ENCODE measurements around the gene PRR20G. TPM values are rescaled to one million over a fixed set of nuclear protein-coding genes. Genes with fewer than 3 reads are reported as not detected.

The PRR20G gene
- total RNA-seq, 1 experiment from 2014 or later: not detected

DNA sequence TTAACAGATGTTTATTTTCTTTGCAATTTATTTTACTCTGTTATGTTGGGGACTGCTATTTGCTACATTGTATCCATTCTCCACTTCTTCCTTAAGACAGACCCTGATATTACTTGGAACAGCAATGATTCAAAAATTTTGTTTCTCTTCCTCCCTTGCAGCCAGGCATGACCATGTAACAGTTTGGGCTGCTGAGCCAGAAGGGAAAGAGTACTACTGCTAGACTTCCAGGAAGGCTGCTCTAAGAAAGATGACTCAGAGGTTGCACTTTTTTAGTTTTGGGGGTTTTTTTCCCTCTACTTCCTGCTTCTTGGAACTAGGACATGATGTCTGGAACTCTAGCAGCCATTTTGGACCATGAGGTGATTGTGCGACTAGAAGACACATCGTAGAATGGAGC, 10.3 kb downstream of the PRR20G start:
- DNase-seq: no peak

DNA sequence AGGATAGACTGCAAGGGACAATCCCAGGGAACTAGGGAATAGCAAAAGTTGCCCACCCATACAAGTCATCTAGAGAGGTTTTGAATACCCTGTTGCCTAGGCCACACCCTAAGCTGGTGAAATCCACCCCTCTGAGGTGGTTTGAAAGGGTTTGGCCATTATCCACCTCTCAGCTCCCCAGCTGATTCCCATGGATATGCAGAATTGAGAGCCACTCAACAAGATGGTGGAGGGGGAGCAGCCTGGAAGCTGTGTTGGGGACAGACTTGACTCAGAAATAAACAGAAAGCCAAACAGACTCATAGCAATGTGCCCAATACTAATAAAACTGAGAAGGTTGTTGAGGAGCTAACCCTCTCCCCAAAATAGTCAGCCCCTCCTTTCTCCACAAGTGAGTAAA, 10.9 kb downstream of the PRR20G start:
- no peak overlapping the region for H3K4me3 ChIP-seq
- no peaks in the 10 kb centered on the region for H3K9me3 ChIP-seq (ENCODE audit: insufficient read depth, low read depth)
- H3K79me2 ChIP-seq (ENCODE audit: low read depth): no peaks in the 10 kb centered on the region
- no peak overlapping the region for H2AFZ ChIP-seq
- no peaks in the 10 kb centered on the region for H3F3A ChIP-seq (ENCODE audit: insufficient read depth, low read depth)
- H3K27ac ChIP-seq: no peak overlapping the region
- intact Hi-C loops (cut with micrococcal nuclease; ENCODE audit: unreplicated experiment): no loop called here
- DNase-seq: no peak
- H3K4me2 ChIP-seq: no peak overlapping the region
- CTCF ChIA-PET: no interaction called here
- H3K27me3 ChIP-seq (ENCODE audit: insufficient read depth, low read depth): peaks cover 14% of the 10 kb centered on the region; the same call in 1 of the 2 replicates
- H3K36me3 ChIP-seq (ENCODE audit: low read depth): no peaks in the 10 kb centered on the region
- no peaks in the 10 kb centered on the region for H4K20me1 ChIP-seq (ENCODE audit: insufficient read depth)
- POLR2A ChIA-PET (ENCODE audit: unreplicated experiment): interaction anchor here (0.6 kb wide), 1 partner anchor 216 kb away, joined by 3 read pairs; no protein-coding TSS in a partner anchor
- no TSS peak for BruUV-seq (replicated peaks)
- H3K9me2 ChIP-seq (ENCODE audit: insufficient read depth): no peaks in the 10 kb centered on the region
- TF ChIP-seq EZH2 (IDR thresholded peaks at IDR 0.05; ENCODE audit: low read depth): no peak
- TF ChIP-seq, protein P1, sequence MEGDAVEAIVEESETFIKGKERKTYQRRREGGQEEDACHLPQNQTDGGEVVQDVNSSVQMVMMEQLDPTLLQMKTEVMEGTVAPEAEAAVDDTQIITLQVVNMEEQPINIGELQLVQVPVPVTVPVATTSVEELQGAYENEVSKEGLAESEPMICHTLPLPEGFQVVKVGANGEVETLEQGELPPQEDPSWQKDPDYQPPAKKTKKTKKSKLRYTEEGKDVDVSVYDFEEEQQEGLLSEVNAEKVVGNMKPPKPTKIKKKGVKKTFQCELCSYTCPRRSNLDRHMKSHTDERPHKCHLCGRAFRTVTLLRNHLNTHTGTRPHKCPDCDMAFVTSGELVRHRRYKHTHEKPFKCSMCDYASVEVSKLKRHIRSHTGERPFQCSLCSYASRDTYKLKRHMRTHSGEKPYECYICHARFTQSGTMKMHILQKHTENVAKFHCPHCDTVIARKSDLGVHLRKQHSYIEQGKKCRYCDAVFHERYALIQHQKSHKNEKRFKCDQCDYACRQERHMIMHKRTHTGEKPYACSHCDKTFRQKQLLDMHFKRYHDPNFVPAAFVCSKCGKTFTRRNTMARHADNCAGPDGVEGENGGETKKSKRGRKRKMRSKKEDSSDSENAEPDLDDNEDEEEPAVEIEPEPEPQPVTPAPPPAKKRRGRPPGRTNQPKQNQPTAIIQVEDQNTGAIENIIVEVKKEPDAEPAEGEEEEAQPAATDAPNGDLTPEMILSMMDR (conservative IDR thresholded peaks at IDR 0.05): no peak
- no peaks in the 10 kb centered on the region for H3K4me1 ChIP-seq (replicated peaks; ENCODE audit: insufficient read depth)

More for the DNA sequence above, 10.3 kb downstream of the PRR20G start:
- intact Hi-C loops (cut with micrococcal nuclease; ENCODE audit: unreplicated experiment): no loop called here
- TF ChIP-seq, protein P1 (conservative IDR thresholded peaks at IDR 0.05): no peak
- TF ChIP-seq EZH2 (IDR thresholded peaks at IDR 0.05; ENCODE audit: low read depth): no peak
- Histone ChIP-seq H2AFZ (no peak overlapping the region), H3K9me2 (ENCODE audit: insufficient read depth) (no peaks in the 10 kb centered on the region), H3K36me3 (ENCODE audit: low read depth) (no peaks in the 10 kb centered on the region), H3K27me3 (ENCODE audit: insufficient read depth, low read depth) (peaks cover 18% of the 10 kb centered on the region; the same call in 1 of the 2 replicates), H3K9me3 (ENCODE audit: insufficient read depth, low read depth) (no peaks in the 10 kb centered on the region), H4K20me1 (ENCODE audit: insufficient read depth) (no peaks in the 10 kb centered on the region), H3K4me3 (no peak overlapping the region), H3K79me2 (ENCODE audit: low read depth) (no peaks in the 10 kb centered on the region), H3K27ac (no peak overlapping the region), H3K4me1 (replicated peaks; ENCODE audit: insufficient read depth) (no peaks in the 10 kb centered on the region), H3K4me2 (no peak overlapping the region), H3F3A (ENCODE audit: insufficient read depth, low read depth) (no peaks in the 10 kb centered on the region)
- ChIA-PET POLR2A (ENCODE audit: unreplicated experiment) (interaction anchor here (0.6 kb wide), 1 partner anchor 215 kb away, joined by 3 read pairs; no protein-coding TSS in a partner anchor), CTCF (no interaction called here)
- BruUV-seq (replicated peaks): no TSS peak

DNA sequence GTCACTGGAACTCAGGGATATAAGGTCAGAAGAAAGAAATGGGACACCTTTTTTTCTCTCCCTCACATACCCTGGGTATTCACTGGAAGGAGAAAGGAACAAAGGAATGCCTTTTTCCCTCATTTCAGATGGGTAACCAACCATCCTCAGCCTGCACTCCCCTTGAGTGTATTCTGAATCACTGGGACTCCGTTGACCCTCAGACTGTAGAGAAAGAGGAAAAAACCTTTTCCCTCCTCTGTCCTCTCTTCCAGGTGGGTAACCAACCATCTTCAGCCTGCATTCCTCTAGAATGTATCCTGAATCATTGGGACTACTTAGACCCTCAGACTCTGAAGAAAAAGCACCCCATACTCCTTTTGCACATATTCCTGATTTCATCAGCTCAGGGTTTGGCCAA, 11.4 kb downstream of the PRR20G start:
- Histone ChIP-seq H3K4me3 (no peak overlapping the region), H3K9me3 (ENCODE audit: insufficient read depth, low read depth) (no peaks in the 10 kb centered on the region), H3F3A (ENCODE audit: insufficient read depth, low read depth) (no peaks in the 10 kb centered on the region), H4K20me1 (ENCODE audit: insufficient read depth) (no peaks in the 10 kb centered on the region), H3K4me1 (replicated peaks; ENCODE audit: insufficient read depth) (no peaks in the 10 kb centered on the region), H3K27ac (no peak overlapping the region), H3K27me3 (ENCODE audit: insufficient read depth, low read depth) (peaks cover 9% of the 10 kb centered on the region; the same call in 1 of the 2 replicates), H3K36me3 (ENCODE audit: low read depth) (no peaks in the 10 kb centered on the region), H2AFZ (no peak overlapping the region), H3K9me2 (ENCODE audit: insufficient read depth) (no peaks in the 10 kb centered on the region), H3K4me2 (no peak overlapping the region), H3K79me2 (ENCODE audit: low read depth) (no peaks in the 10 kb centered on the region)
- ChIA-PET CTCF (no interaction called here), POLR2A (ENCODE audit: unreplicated experiment) (no interaction called here)
- DNase-seq: no peak
- intact Hi-C loops (cut with micrococcal nuclease; ENCODE audit: unreplicated experiment): no loop called here
- TF ChIP-seq EZH2 (IDR thresholded peaks at IDR 0.05; ENCODE audit: low read depth): no peak
- TF ChIP-seq, protein P1 (conservative IDR thresholded peaks at IDR 0.05): no peak
- BruUV-seq (replicated peaks): no TSS peak

Data from PC-9 (cell line).